ENCODE results near the gene RDH5.

Gene RDH5

DNA sequence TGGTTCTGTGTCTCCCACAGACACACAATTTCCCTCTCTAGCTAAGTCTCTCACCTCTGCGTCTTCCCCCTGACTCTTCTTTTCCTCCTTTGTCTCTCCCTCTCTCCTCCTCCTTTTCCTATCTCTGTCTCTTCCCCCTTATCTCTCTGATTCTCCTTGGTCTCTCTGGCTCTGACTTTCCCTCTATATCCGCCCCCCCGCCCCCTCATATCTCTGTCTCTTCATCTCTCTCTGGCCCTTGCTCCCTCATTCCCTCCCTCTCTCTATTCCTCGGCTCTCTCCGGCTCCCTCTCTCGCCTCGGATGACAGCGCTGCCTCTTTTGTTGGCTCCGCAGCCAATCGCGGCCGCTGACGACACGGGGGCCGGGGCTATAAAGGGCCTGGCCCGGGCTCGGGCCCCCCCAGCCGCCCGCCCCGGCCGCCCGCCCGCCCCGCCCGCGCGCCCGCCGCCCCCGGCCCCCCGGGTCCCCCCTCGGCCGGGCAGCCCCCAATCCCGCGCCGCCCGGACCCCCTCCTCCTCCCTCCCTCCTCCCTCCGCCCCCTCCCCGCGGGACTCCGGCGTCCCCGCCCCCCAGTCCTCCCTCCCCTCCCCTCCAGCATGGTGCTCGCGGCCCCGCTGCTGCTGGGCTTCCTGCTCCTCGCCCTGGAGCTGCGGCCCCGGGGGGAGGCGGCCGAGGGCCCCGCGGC lies 22.7 kb downstream of the RDH5 start, which contains the start of gene GDF11:
Gene GDF11, plus strand, starts transcription at position 404 of the 687 bp plus-strand sequence. Its CDS starts 195 bp downstream, at position 599.
- Mint-ChIP-seq H3K27ac (peak within 1 kb of the TSS; percentile 83 to 99 (median 96)), H3K9me3 (no peaks in the 10 kb centered on the region), H3K4me3 (peak within 1 kb of the TSS; percentile 88 to 93 (median 91)), H3K4me1 (peaks cover 55% of the 10 kb centered on the region), H3K36me3 (ENCODE audit: low read depth) (peaks cover 7% of the 10 kb centered on the region), H3K27me3 (ENCODE audit: low read depth) (no peaks in the 10 kb centered on the region)
- TF ChIP-seq, protein P1, sequence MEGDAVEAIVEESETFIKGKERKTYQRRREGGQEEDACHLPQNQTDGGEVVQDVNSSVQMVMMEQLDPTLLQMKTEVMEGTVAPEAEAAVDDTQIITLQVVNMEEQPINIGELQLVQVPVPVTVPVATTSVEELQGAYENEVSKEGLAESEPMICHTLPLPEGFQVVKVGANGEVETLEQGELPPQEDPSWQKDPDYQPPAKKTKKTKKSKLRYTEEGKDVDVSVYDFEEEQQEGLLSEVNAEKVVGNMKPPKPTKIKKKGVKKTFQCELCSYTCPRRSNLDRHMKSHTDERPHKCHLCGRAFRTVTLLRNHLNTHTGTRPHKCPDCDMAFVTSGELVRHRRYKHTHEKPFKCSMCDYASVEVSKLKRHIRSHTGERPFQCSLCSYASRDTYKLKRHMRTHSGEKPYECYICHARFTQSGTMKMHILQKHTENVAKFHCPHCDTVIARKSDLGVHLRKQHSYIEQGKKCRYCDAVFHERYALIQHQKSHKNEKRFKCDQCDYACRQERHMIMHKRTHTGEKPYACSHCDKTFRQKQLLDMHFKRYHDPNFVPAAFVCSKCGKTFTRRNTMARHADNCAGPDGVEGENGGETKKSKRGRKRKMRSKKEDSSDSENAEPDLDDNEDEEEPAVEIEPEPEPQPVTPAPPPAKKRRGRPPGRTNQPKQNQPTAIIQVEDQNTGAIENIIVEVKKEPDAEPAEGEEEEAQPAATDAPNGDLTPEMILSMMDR (IDR thresholded peaks at IDR 0.05; ENCODE audit: unreplicated experiment in 3 of 3) = no peak

DNA sequence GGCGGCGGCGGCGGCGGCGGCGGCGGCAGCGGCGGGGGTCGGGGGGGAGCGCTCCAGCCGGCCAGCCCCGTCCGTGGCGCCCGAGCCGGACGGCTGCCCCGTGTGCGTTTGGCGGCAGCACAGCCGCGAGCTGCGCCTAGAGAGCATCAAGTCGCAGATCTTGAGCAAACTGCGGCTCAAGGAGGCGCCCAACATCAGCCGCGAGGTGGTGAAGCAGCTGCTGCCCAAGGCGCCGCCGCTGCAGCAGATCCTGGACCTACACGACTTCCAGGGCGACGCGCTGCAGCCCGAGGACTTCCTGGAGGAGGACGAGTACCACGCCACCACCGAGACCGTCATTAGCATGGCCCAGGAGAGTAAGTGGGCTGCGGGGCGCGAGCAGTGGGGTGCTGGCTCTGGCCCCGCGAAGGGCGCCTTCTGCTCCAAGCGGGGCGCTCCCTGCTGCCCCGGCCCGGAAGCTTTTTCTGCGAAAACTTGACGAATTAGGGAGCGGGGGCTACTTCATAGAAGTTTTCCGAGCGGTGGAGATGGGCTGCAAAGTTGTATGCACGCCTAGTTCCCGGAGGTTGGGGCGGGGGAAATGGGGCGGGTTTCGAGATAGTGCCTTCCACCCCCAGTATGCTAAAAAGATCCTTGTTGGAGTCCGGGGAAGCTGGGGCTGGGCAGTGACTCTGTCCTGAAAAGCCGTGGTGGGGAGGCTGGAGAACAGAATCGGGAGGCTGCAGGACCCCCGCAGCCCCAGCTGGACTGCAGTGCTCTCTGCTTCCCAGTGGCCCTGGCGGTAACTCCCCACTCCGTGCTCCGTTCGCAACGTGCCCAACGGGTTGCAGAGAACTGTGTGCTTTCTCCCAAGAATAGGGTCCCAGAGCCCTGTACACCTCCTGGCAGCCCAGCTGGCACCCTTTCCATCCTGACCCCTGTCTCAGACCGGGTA lies 23.5 kb downstream of the RDH5 start:
- Mint-ChIP-seq H3K36me3 (ENCODE audit: low read depth) (peaks cover 13% of the 10 kb centered on the region), H3K27me3 (ENCODE audit: low read depth) (no peaks in the 10 kb centered on the region), H3K27ac (peak overlapping the region; percentile 81 to 96 (median 95)), H3K4me3 (peak overlapping the region; percentile 88 to 91 (median 90)), H3K4me1 (peaks cover 51% of the 10 kb centered on the region), H3K9me3 (no peaks in the 10 kb centered on the region)
- TF ChIP-seq, protein P1 (IDR thresholded peaks at IDR 0.05; ENCODE audit: unreplicated experiment in 3 of 3) = no peak

DNA sequence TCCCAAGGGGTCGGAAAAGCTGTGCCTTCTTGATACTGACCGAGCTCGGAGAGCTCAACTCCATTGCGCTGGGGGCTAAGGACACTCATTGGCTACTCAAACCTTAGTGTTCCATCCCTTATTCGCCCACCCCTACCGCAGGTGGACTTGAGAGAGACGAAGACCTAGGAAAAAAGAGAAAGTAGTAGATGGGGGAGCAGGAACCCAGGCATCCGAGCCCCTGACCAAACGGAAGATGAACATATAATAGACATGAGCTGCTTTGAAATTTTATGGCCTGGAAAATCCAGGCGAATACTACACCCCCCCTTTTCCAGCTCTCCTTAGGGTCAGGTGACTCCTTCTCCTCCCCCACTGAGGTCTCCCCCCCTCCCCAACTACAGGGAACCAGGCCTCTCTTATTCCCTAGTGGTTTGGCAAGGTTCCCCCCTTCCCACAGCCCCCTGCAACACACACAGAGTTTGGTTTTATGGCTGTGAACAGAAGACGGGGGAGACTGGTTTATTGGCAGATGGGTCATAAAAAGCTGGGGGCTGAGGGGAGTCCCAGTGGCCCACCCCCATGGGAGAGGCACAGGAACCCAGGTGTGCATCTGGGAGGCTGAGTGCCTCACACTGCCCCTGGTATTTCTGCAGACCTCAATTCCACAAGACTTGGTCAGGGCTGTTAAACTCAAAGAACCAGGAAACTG lies 24.3 kb downstream of the RDH5 start:
- peaks cover 55% of the 10 kb centered on the region for H3K4me1 Mint-ChIP-seq
- no peaks in the 10 kb centered on the region for H3K27me3 Mint-ChIP-seq (ENCODE audit: low read depth)
- no peaks in the 10 kb centered on the region for H3K9me3 Mint-ChIP-seq
- TF ChIP-seq, protein P1 (IDR thresholded peaks at IDR 0.05; ENCODE audit: unreplicated experiment in 3 of 3) = no peak
- peak overlapping the region; percentile 81 to 96 (median 95) for H3K27ac Mint-ChIP-seq
- peak overlapping the region; percentile 88 to 91 (median 90) for H3K4me3 Mint-ChIP-seq
- H3K36me3 Mint-ChIP-seq (ENCODE audit: low read depth) = peaks cover 22% of the 10 kb centered on the region

DNA sequence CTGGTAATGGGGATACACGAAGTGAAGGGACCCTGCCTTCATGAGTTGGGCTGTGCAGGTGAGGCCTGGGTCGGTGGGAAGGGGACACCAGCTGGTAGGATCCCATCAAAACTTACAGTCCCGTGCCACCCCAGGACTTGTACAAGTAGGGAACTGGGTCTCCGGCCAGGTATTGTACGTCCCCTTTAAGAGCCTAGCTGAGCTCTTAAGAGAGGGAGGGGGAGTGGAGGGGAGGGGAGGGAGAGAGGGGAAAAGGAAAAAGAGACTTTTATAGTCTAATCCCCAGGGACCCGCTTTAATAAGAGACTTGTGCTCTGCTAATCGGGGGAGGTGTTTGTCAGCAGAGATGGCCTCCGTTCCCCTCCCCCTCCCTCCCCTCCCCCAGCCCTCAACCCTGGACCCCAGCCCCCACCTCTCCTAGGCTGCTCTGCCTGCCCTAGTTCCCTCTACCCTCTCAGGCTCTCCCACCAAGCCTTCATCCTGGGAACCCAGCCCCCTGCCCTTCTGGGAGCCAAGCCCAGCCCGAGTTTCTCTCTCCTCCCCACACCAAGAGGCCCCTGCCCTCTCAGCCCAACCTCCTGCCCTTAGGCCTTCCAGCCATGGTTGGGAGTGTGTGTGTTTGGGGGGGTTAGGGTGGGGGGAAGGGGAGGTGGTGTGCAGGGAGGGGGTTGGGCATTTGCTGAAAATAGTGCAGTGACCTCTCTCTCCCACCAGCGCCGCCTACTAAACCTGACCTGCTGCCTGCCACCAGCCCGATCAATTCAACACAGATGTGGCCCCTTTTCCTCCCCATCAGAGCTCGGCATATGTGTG lies 25.4 kb downstream of the RDH5 start:
- peak overlapping the region; percentile 81 to 96 (median 95) for H3K27ac Mint-ChIP-seq
- no peaks in the 10 kb centered on the region for H3K9me3 Mint-ChIP-seq
- TF ChIP-seq, protein P1 (IDR thresholded peaks at IDR 0.05; ENCODE audit: unreplicated experiment in 3 of 3) = no peak

More for the DNA sequence above, 25.4 kb downstream of the RDH5 start:
- Mint-ChIP-seq H3K36me3 (ENCODE audit: low read depth) (peaks cover 30% of the 10 kb centered on the region), H3K4me3 (peak overlapping the region; percentile 88 to 91 (median 90)), H3K27me3 (ENCODE audit: low read depth) (no peaks in the 10 kb centered on the region), H3K4me1 (peaks cover 55% of the 10 kb centered on the region)

Data from nephron (organoid).